Measurements from ENCODE around the gene IFT81.

- TF ChIP-seq, protein P1, sequence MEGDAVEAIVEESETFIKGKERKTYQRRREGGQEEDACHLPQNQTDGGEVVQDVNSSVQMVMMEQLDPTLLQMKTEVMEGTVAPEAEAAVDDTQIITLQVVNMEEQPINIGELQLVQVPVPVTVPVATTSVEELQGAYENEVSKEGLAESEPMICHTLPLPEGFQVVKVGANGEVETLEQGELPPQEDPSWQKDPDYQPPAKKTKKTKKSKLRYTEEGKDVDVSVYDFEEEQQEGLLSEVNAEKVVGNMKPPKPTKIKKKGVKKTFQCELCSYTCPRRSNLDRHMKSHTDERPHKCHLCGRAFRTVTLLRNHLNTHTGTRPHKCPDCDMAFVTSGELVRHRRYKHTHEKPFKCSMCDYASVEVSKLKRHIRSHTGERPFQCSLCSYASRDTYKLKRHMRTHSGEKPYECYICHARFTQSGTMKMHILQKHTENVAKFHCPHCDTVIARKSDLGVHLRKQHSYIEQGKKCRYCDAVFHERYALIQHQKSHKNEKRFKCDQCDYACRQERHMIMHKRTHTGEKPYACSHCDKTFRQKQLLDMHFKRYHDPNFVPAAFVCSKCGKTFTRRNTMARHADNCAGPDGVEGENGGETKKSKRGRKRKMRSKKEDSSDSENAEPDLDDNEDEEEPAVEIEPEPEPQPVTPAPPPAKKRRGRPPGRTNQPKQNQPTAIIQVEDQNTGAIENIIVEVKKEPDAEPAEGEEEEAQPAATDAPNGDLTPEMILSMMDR (conservative IDR thresholded peaks at IDR 0.05; ENCODE audit: low read depth, low read length) = no peak
- TF ChIP-seq EZH2 (IDR thresholded peaks at IDR 0.05; ENCODE audit: borderline replicate concordance, low read depth, low read length, poor library complexity, severe bottlenecking) = no peak
Measured at GRCh38 chr12:110114528-110114937, 9.6 kb upstream of the IFT81 start.
